EH (cell line): ENCODE data around the gene HORMAD2.
"Not testable (repeated sequence)": the region's sequence is repeated elsewhere in the genome, so short reads cannot be mapped to it uniquely, and the experiment has no call there.

Experiments
- DNase-seq: peaks from one replicate; pipeline ENCODE4 v3.0.0-alpha.2; 2015; ENCODE audit warnings: low read depth

The HORMAD2 gene

DNA sequence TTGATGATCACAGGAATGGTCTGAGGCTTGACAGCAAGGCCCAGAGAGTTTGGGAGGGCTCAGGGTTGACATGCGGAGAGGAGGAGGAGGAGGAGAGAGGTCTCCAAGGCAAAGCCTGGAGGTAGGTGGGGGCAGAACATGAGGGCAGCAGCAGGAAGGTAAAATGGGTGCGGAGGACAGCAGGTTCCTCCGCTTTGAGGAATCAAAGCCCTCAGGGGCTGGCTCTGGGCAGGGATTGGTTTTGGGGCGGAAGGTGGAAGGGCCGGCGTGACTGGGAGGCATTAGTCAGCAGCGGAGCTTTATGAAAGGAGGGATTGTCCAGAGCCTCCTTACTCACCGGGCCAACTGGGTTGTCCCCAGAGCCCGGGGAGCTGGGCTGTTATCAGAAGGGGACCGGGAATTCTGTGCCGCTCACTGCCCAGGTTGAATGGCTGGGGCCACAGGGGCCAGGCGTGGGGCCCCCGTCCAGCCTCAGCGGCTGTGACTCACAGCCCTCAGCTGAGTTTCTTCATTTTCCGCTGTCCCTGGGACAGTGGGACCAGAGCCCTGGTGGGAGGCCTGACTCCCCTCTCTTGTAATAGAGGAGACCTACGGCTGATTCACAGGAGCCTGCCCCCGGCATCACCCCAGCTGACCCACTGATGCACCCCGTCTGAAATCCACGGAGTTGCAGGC lies 130.1 kb downstream of the HORMAD2 start:
- DNase-seq: no peak

DNA sequence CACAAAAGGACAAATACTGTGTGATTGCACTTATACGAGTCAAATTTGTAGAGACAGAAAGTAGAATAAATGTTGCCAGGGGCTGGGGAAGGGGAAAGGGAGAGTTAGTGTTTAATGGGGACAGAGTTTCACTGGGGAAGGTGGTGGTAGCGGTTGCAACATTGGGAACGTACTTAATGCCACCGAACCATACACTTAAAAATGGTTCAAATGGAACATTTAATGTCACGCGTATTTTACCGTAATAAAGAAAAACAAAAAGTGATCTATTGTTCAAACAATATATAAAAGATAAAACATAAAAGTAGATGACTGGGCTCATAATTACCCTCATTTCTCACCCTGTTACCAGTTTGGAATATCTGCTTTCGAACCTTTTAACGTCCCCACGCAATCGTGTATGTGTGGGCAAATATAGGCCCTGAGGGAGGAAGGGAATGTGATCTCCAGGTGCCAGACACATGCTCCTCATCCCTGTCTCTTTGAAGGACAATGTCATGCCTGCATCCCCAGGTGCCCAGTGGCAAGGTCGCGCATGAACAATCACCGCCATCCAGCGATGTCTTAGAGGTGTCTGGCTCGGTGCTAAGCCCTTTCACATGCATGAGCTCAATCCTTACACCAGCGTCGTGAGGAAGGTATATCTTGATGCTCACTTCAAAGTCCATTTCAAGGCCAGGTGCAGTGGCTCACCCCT lies 131.0 kb downstream of the HORMAD2 start:
- no peak for DNase-seq

DNA sequence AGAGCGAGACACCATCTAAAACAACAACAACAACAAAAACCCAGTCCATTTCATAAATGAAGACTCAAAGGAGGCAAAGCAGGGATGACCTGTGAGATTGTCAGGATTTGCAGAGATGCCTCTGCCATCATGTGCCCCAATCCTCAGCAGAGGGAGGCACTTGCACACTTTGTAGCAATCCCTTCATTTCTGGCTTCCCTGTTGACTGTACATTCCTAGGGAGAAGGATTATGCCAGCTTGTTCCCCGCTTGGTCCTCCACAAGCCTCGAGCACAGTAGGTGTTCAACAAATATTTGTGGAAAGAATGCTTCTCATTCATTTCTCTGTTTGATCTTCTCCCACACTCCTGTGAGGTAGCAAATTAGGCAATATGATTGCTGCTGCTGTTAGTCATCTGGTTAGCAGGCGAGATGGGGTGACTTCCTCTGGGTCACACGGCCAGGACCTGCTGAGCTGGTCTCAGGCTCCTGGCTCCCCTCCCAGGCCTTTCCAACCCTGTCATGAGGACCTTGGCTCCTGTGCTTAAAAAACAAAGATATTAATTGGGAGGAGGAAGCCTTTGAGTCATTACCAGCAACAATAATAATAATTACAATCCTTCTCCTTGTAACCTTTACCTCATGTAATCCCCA lies 132.2 kb downstream of the HORMAD2 start:
- DNase-seq: peak; percentile 91

DNA sequence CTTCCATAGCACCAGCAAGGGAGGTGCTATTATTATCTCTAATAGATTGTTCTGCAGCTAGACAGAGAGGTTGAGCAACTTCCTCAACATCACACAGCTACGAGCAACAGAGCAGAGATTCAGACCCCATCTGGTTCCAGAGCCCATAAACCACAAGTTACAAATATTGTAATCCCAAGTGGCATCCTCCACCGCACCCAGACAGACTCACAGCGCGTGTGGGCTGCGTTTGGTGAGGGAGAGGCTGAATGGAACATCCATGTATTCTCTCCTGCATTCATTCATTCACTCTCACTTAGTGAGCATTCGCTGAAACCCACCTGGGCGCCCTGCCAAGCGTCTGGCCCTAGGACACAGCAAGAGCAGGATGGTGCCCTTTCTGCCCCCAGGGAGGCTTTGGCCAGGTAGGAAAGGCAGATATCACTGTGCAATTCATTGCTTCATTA lies 132.8 kb downstream of the HORMAD2 start:
- DNase-seq: no peak

GRCh38 chr22:30214703-30215407 lies 134.6 kb downstream of the HORMAD2 start:
- no peak for DNase-seq

- DNase-seq: not testable (repeated sequence)
These were observed 136.0 kb downstream of the HORMAD2 start for GRCh38 chr22:30216272-30216671.

DNA sequence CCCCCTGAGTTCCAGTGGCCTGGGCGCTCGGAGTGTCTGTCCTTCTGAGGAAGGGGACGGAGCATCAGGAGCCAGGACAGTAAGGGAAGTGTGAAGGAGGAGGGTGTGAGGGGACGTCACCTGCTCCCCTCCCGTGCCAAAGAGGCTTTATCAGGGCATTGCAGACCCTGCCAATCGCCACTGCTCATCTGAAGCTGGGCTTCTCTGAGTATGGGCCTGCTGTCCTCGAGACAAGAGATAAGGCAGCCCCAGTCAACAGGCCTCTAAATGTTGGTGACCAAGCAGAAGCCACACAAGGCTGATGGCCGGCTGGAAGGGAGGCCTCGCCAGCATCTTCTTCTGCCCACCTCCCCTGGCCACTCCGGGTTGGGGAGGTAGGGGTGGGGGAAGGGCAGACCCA lies 136.4 kb downstream of the HORMAD2 start:
- no peak for DNase-seq

DNA sequence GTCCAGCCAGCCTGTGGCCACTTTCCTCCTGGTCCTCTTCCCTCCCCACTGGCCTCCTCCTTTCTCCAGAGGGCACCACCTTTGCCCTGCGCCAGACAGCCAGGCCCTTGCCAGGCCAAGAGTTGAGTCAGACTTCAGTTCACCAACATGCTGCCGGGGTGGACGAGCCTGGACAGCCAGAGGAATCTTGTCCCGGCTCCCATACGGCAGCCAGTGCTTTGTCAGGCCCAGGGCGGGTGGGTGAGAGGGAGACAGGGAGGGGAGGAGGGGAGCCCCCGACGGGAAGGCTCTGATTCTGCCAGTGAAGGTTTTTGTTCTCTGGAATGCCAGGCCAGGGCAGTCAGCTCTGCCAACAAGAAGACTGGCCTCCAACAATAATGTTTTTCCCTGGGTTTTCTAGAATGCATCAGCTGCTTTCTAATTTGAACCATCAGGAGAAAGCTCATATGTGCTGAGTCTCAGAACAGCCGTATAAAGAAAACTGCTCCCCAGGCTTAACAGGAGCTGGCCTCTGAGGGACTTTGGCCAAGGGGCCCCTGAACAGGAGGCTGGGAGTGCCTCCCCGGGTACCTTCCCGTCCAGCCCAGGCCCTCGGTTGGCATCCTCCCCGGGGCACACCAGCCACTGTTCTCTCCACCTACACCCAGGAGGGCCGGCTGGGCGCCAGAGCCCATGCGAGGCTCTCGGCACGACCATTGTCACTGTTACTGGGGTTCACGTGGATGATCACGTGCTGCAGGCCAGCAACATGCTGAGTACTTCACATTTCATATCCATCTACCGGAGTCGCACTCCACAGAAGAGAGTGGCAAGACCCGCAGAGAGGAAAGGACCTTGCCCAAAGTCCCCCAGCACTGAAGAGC lies 137.7 kb downstream of the HORMAD2 start:
- DNase-seq: peak; percentile 30

- no peak for DNase-seq
These were observed 138.9 kb downstream of the HORMAD2 start for GRCh38 chr22:30219049-30219654.

DNA sequence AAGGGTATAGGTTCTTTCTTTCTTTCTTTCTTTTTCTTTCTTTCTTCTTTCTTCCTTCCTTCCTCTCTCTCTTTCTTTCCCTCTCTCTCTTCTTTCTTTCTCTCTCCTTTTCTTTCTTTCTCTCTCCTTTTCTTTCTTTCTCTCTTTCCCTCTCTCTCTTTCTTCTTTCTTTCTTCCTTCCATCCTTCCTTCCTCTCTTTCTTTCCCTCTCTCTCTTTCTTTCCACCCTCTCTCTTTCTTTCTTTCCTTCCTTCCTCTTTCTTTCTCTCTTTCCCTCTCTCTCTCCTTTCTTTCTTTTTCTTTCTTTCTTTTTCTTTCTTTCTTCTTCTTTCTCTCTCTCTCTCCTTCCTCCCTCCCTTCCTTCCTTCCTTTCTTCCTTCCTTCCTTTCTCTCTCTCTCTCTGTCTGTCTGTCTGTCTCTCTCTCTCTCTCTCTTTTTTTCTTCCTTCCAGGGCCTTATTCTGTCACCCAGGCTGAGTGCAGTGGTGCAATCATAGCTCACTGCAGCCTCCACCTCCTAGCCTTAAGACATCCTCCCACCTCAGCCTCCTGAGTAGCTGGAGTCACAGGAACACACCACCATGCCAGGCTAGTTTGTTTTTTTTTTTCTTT lies 139.5 kb downstream of the HORMAD2 start:
- no peak for DNase-seq

DNA sequence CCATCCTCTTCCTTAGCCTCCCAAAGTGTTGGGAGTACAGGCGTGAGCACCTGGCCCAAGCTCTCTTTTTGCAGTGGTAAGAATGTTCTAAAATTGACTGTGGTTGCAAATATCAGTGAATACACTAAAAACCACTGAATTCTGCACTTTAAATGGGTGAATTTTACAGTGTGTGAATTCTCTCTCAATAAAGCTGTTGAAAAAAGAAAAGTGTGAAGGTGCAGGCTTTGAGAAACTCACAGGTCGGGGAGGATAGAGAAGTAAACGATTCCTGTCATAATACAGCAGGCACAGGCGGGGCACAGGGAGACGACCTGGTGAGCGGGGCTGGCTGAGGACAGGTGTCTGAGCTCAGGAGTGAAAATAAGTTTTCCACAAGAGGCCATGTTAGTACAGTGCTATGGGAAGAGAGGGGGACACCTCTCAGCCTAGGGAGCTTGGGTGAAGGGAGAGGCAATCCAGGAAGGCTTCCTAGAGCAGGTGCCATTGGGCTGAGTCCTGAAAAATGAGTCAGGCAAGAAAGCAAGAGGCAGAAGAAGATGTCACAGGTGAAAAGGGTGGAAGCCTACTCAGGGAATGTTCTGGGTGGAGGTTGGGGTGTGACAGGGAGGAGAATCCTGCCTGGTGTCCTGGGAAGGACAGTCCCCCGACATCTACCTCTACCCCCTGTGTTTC lies 140.2 kb downstream of the HORMAD2 start:
- DNase-seq: no peak

DNA sequence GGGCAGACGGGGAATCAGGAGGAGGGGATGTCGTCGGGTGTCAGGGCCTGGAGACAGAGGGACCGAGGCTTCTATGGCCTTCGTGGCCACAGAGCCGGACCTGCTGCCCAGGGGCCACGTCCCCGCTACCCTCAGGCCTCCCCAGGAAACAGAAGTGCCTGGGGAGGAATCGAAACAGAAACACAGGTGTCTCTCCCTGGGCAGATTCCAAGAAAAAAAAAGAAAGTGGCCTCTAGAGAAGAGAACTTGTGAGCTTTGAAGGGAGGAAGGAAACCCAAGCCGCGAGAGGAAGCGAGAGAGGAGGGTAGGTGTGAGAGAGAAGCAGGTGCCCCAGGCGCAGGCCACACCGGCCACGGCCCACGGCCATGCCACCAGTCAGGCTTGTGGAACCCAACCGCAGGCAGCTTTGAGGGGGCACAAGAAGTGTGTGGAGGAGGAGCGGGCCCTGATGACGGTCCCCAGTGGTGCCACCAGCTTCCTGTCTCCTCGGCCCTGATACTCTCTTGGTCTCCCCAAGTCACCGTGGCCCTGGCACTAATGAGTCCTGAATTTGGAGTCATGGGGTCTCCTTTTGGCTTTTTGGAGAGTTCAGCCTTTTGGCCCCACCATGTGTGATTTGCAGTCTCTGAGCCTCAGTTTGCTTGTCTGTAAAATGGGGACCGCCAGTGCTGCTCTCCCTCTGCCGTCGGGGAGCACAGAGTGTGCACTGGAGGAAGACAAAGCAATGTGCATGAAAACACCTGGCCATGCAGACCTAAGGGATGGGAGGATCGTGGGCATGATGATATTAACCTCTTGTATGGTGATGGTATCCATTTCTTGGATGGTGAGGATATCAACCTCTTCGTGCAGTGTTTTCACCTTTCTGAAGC lies 141.1 kb downstream of the HORMAD2 start:
- no peak for DNase-seq

GRCh38 chr22:30222321-30222720 lies 142.1 kb downstream of the HORMAD2 start:
- DNase-seq: no peak

- no peak for DNase-seq
These were observed 143.0 kb downstream of the HORMAD2 start for GRCh38 chr22:30223303-30223702.

GRCh38 chr22:30224161-30224857 lies 144.0 kb downstream of the HORMAD2 start:
- peak; percentile 65 for DNase-seq

- no peak for DNase-seq
These were observed 145.1 kb downstream of the HORMAD2 start for GRCh38 chr22:30225220-30225927.

- DNase-seq: peak; percentile 49
These were observed 146.0 kb downstream of the HORMAD2 start for GRCh38 chr22:30226192-30226832.
